ENCODE measurements around the gene LRBA. TPM values are rescaled to one million over a fixed set of nuclear protein-coding genes. Genes with fewer than 3 reads are reported as not detected.

LRBA gene
- polyA plus RNA-seq, 1 experiment: 23.4 TPM

GRCh38 chr4:150821641-150822040, 193.4 kb downstream of the LRBA start:
- CTCF ChIA-PET: interaction anchor here (1.0 kb wide), 1 partner anchor 46 kb away, joined by 3 read pairs; no protein-coding TSS in a partner anchor
- POLR2A ChIA-PET: no interaction called here
- H3K9me3 ChIP-seq (ENCODE audit: control insufficient read depth, insufficient read depth, low read length): no peaks in the 10 kb centered on the region
- no peak for DNase-seq (ENCODE audit: low read depth, low spot score)
- TF ChIP-seq, protein P1, sequence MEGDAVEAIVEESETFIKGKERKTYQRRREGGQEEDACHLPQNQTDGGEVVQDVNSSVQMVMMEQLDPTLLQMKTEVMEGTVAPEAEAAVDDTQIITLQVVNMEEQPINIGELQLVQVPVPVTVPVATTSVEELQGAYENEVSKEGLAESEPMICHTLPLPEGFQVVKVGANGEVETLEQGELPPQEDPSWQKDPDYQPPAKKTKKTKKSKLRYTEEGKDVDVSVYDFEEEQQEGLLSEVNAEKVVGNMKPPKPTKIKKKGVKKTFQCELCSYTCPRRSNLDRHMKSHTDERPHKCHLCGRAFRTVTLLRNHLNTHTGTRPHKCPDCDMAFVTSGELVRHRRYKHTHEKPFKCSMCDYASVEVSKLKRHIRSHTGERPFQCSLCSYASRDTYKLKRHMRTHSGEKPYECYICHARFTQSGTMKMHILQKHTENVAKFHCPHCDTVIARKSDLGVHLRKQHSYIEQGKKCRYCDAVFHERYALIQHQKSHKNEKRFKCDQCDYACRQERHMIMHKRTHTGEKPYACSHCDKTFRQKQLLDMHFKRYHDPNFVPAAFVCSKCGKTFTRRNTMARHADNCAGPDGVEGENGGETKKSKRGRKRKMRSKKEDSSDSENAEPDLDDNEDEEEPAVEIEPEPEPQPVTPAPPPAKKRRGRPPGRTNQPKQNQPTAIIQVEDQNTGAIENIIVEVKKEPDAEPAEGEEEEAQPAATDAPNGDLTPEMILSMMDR (IDR thresholded peaks at IDR 0.05; ENCODE audit: low read depth, low read length): no peak
- no peak overlapping the region for H3K27ac ChIP-seq (ENCODE audit: low read depth, low read length)
- H3K27me3 ChIP-seq (ENCODE audit: control insufficient read depth, insufficient read depth, low read length): no peaks in the 10 kb centered on the region
- H3K4me3 ChIP-seq (ENCODE audit: low read depth, low read length): no peak overlapping the region

DNA sequence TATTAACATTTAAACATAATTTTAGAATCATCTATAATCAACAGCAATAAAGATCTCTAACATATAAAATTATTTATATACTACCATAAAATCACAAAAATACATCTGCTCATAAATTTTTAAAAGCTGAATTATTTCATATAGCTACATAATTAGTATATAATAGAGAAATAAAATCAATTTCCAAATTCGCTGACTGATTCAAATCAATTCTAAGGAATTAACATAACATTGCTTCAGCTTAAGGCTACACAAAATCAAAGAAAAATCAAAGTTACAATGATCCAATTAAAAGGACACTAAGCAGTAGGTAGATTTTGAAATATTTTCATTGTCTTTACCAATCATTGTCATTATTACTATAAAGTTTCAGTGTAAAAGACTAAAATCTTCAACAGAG, 194.7 kb downstream of the LRBA start:
- no peak overlapping the region for H3K27ac ChIP-seq (ENCODE audit: low read depth, low read length)
- TF ChIP-seq, protein P1 (IDR thresholded peaks at IDR 0.05; ENCODE audit: low read depth, low read length): no peak
- no peaks in the 10 kb centered on the region for H3K27me3 ChIP-seq (ENCODE audit: control insufficient read depth, insufficient read depth, low read length)
- H3K9me3 ChIP-seq (ENCODE audit: control insufficient read depth, insufficient read depth, low read length): no peaks in the 10 kb centered on the region
- DNase-seq (ENCODE audit: low read depth, low spot score): no peak
- ChIA-PET POLR2A (no interaction called here), CTCF (interaction anchor here (0.6 to 1.4 kb wide), 2 partner anchors 47 to 279 kb away, joined by 3 to 5 read pairs; no protein-coding TSS in a partner anchor)
- no peak overlapping the region for H3K4me3 ChIP-seq (ENCODE audit: low read depth, low read length)

DNA sequence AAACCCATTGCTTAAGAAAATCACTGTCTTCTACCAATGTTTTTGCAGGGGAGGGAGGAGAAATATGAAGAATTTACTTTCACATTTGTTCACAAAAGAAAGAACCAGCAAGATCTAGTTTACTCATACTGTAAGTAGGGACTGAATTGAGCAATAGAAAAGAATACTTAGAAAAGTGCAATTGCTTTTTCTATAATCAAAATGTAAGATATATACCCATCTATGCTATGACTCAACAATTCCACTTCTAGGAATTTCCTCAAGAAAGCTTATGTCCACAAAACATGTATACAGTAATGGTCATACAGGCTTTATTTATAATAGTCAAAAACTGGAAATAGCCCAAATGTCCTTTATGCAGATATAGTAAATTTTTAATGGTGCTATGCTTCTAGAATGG, 196.4 kb downstream of the LRBA start:
- ChIA-PET POLR2A (no interaction called here), CTCF (no interaction called here)
- H3K4me3 ChIP-seq (ENCODE audit: low read depth, low read length): no peak overlapping the region
- no peaks in the 10 kb centered on the region for H3K27me3 ChIP-seq (ENCODE audit: control insufficient read depth, insufficient read depth, low read length)
- TF ChIP-seq, protein P1 (IDR thresholded peaks at IDR 0.05; ENCODE audit: low read depth, low read length): no peak
- H3K27ac ChIP-seq (ENCODE audit: low read depth, low read length): no peak overlapping the region
- DNase-seq (ENCODE audit: low read depth, low spot score): peak; percentile 59
- H3K9me3 ChIP-seq (ENCODE audit: control insufficient read depth, insufficient read depth, low read length): no peaks in the 10 kb centered on the region

DNA sequence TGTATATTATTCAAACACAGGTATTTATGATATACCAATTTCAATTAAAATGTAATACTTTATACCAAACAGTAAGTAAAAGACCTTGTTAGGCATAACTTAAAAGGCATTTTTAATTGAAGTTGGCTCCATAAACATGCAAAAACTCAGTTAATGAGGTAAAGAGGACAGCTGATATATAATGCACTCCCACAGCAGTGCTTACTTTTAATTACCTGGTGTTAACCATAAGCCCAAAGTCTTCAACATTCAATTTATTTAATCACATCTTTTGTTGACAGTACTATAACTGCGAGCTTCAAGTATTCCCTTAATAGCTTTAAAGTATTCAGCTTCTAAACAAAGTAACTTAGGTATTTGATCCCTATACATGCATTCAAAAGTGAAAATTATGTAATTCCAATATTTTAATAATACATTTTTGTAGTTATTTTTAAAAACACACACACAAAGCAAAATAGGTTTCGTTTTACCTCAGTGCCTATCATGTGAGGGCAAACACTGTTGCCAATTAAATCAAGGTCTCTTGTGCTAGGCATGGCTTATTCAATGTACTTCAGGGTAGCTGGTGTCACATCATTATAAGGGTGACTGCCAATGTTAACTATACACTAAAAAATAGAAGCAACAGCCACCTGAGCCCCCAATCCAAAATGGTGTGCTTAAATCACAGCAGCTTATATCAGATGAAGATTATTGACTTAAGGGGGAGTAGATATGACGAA, 197.1 kb downstream of the LRBA start:
- Histone ChIP-seq H3K9me3 (ENCODE audit: control insufficient read depth, insufficient read depth, low read length) (no peaks in the 10 kb centered on the region), H3K4me3 (ENCODE audit: low read depth, low read length) (no peak overlapping the region), H3K27ac (ENCODE audit: low read depth, low read length) (peak overlapping the region; percentile 32), H3K27me3 (ENCODE audit: control insufficient read depth, insufficient read depth, low read length) (no peaks in the 10 kb centered on the region)
- no peak for DNase-seq (ENCODE audit: low read depth, low spot score)
- ChIA-PET CTCF (interaction anchor here (0.8 to 1.1 kb wide), 3 partner anchors 49 to 522 kb away, joined by 3 to 5 read pairs (median 3); no protein-coding TSS in a partner anchor), POLR2A (interaction anchor here (0.6 kb wide), 2 partner anchors 35 to 138 kb away, joined by 4 to 5 read pairs; no protein-coding TSS in a partner anchor)
- TF ChIP-seq, protein P1 (IDR thresholded peaks at IDR 0.05; ENCODE audit: low read depth, low read length): no peak

- H3K27me3 ChIP-seq (ENCODE audit: control insufficient read depth, insufficient read depth, low read length): no peaks in the 10 kb centered on the region
- POLR2A ChIA-PET: no interaction called here
- no peak overlapping the region for H3K4me3 ChIP-seq (ENCODE audit: low read depth, low read length)
- H3K9me3 ChIP-seq (ENCODE audit: control insufficient read depth, insufficient read depth, low read length): no peaks in the 10 kb centered on the region
- no peak for DNase-seq (ENCODE audit: low read depth, low spot score)
- TF ChIP-seq, protein P1 (IDR thresholded peaks at IDR 0.05; ENCODE audit: low read depth, low read length): no peak
- CTCF ChIA-PET: interaction anchor here (1.0 kb wide), 1 partner anchor 519 kb away, joined by 3 read pairs; no protein-coding TSS in a partner anchor
- H3K27ac ChIP-seq (ENCODE audit: low read depth, low read length): no peak overlapping the region
These were observed 198.1 kb downstream of the LRBA start for GRCh38 chr4:150817017-150817416.

All from AG04450 (cell line).